Measurements from ENCODE around the gene HOXA9. TPM values are rescaled to one million over a fixed set of nuclear protein-coding genes. Genes with fewer than 3 reads are reported as not detected.

HOXA9 gene
- total RNA-seq, 1 donor from 2014 or later = not detected

- no peak for TF ChIP-seq CTCF (IDR thresholded peaks at IDR 0.05; ENCODE audit: insufficient read depth, low read length, severe bottlenecking)
- DNase-seq (ENCODE audit: low read depth) (no peak), FAIRE-seq (no peak)
- H3K27me3 ChIP-seq (ENCODE audit: control insufficient read depth, insufficient read depth, low read length) = peaks cover 76% of the 10 kb centered on the region
- H3K36me3 ChIP-seq (ENCODE audit: control insufficient read depth, insufficient read depth, low read length) = no peaks in the 10 kb centered on the region
- H3K4me3 ChIP-seq (ENCODE audit: low read depth, low read length) = peak overlapping the region; percentile 32
These were observed 4.1 kb downstream of the HOXA9 start for GRCh38 chr7:27161214-27161720.

- FAIRE-seq (no peak), DNase-seq (ENCODE audit: low read depth) (peak; percentile 29)
- Histone ChIP-seq H3K36me3 (ENCODE audit: control insufficient read depth, insufficient read depth, low read length) (no peaks in the 10 kb centered on the region), H3K27me3 (ENCODE audit: control insufficient read depth, insufficient read depth, low read length) (peaks cover 76% of the 10 kb centered on the region), H3K4me3 (ENCODE audit: low read depth, low read length) (peak overlapping the region; percentile 32)
- TF ChIP-seq CTCF (IDR thresholded peaks at IDR 0.05; ENCODE audit: insufficient read depth, low read length, severe bottlenecking) = peak; percentile 97
These were observed 4.7 kb downstream of the HOXA9 start for GRCh38 chr7:27160546-27161213.

- FAIRE-seq = no peak
- no peak for DNase-seq (ENCODE audit: low read depth)
- TF ChIP-seq CTCF (IDR thresholded peaks at IDR 0.05; ENCODE audit: insufficient read depth, low read length, severe bottlenecking) = no peak
- Histone ChIP-seq H3K4me3 (ENCODE audit: low read depth, low read length) (no peak overlapping the region), H3K27me3 (ENCODE audit: control insufficient read depth, insufficient read depth, low read length) (peaks cover 75% of the 10 kb centered on the region), H3K36me3 (ENCODE audit: control insufficient read depth, insufficient read depth, low read length) (no peaks in the 10 kb centered on the region)
These were observed 5.2 kb downstream of the HOXA9 start for GRCh38 chr7:27160145-27160545.

DNA sequence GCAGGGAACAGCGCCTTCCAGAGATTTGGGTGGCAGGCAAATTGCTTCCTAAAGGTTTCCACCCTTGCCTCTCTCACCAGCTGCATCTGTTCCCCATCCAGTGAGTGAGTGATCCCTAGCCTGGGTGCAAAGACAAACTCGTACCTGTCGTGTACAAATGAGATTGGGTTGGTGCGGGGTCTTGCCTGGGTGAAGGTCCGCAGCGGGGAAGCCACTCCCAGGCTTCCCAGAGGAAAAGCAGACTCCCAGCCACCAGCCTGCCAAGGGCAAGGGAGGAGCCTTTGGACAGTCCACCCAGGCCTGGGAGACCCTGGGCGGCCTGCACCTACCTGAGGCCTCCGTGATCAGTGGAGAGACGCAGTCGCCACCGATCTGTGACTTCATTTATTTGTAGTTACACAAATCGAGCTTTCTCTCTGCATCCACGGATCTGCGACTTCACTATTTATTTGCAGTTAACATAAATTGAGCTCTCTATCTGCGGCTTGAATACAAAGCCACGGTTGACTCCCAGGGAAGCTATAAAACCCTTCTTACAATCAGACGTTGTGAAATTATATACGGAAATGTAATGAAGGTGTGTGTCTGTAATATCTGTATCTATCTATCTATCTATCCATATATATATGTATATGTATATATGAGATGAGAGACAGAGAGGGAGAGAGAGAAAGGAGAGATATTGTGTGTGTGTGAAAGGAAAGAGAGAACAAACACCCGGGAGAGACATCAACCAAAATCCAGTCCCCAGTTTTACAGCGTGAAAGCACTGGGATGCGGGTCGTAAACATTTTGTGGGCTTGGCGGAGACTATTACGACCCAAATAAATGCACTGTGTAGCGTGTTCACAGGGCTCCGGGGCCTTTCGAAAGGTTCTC, 5.8 kb downstream of the HOXA9 start:
- DNase-seq (ENCODE audit: low read depth) (no peak), FAIRE-seq (no peak)
- Histone ChIP-seq H3K27me3 (ENCODE audit: control insufficient read depth, insufficient read depth, low read length) (peaks cover 75% of the 10 kb centered on the region), H3K4me3 (ENCODE audit: low read depth, low read length) (no peak overlapping the region), H3K36me3 (ENCODE audit: control insufficient read depth, insufficient read depth, low read length) (no peaks in the 10 kb centered on the region)
- TF ChIP-seq CTCF (IDR thresholded peaks at IDR 0.05; ENCODE audit: insufficient read depth, low read length, severe bottlenecking) = no peak

GRCh38 chr7:27158436-27159265, 6.7 kb downstream of the HOXA9 start:
- H3K36me3 ChIP-seq (ENCODE audit: control insufficient read depth, insufficient read depth, low read length) = no peaks in the 10 kb centered on the region
- no peak for TF ChIP-seq CTCF (IDR thresholded peaks at IDR 0.05; ENCODE audit: insufficient read depth, low read length, severe bottlenecking)
- DNase-seq (ENCODE audit: low read depth) (no peak), FAIRE-seq (no peak)
- no peak overlapping the region for H3K4me3 ChIP-seq (ENCODE audit: low read depth, low read length)
- H3K27me3 ChIP-seq (ENCODE audit: control insufficient read depth, insufficient read depth, low read length) = peaks cover 76% of the 10 kb centered on the region

Data from bronchial epithelial cell (primary cell).